Ovary (tissue), 3 donors: Measurements from ENCODE around the gene CAPN6.

ENCODE experiments used
- POLR2A ChIP-seq: fragments of 450-650 bp; IDR thresholded peaks from one replicate; pipeline ENCODE4 v1.6.1; 2017; ENCODE audit warnings: antibody characterized with exemption, mild to moderate bottlenecking, moderate library complexity
- TF ChIP-seq, protein P1 (sequence below), 3 donors: fragments of 450-650 bp in 2 of 3; fragments of 200-600 bp in 1 of 3; IDR thresholded peaks; one replicate each; pipeline versions ENCODE4 v1.5.1 to v1.8.0; 2016 to 2022; ENCODE audit warnings: antibody characterized with exemption in 3 of 3, mild to moderate bottlenecking in 1 of 3
- donor health status: DM: no; HTN: no; CAD: no.

DNA sequence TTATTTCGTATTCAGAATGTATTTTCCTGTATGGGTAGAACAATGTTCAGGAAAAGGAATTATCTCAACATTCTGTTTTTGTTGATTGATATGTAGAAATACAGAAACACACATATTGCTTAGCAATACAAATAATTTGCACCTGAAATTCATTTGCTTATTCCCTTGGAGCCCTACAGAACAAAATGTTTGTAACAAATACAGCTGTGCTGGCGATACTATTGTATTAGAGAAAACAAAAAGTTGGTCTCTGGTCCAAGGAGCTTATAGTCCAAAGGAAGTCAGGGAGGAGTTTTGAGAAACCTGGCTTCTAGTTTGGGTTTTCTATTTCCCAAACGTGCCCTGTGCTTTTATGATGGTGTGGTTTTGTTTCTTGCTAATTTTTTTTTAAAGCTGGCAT is 37.8 kb upstream of the CAPN6 start:
- TF ChIP-seq, protein P1, sequence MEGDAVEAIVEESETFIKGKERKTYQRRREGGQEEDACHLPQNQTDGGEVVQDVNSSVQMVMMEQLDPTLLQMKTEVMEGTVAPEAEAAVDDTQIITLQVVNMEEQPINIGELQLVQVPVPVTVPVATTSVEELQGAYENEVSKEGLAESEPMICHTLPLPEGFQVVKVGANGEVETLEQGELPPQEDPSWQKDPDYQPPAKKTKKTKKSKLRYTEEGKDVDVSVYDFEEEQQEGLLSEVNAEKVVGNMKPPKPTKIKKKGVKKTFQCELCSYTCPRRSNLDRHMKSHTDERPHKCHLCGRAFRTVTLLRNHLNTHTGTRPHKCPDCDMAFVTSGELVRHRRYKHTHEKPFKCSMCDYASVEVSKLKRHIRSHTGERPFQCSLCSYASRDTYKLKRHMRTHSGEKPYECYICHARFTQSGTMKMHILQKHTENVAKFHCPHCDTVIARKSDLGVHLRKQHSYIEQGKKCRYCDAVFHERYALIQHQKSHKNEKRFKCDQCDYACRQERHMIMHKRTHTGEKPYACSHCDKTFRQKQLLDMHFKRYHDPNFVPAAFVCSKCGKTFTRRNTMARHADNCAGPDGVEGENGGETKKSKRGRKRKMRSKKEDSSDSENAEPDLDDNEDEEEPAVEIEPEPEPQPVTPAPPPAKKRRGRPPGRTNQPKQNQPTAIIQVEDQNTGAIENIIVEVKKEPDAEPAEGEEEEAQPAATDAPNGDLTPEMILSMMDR (IDR thresholded peaks at IDR 0.05), result no peak
- TF ChIP-seq POLR2A, result no peak
